SU-DHL-6 (cell line): ENCODE measurements around the gene BMPR1A.

ENCODE experiments used
- H2AFZ ChIP-seq: fragments of 200-600 bp; sonication (generic); 2 replicates; pipeline ENCODE4 v1.6.1; 2014; ENCODE audit warnings: low read depth, mild to moderate bottlenecking, moderate library complexity, mixed read lengths, antibody characterized with exemption, low read length; ENCODE audit not compliant: severe bottlenecking
- H3F3A ChIP-seq: fragments of 200-600 bp; shearing (Covaris generic); 2 replicates; pipeline ENCODE4 v1.6.0; 2016; ENCODE audit warnings: antibody characterized with exemption, mild to moderate bottlenecking; ENCODE audit not compliant: insufficient read depth
- H3K27ac ChIP-seq: fragments of 200-600 bp; sonication (generic); 2 replicates; pipeline ENCODE4 v1.5.1; 2016; ENCODE audit warnings: low read depth, mild to moderate bottlenecking, low read length, moderate library complexity, mixed read lengths
- H3K27me3 ChIP-seq: fragments of 200-600 bp; sonication (generic), shearing (Covaris generic); 2 replicates; pipeline ENCODE4 v1.6.0; 2014; ENCODE audit warnings: mild to moderate bottlenecking, low read length
- H3K36me3 ChIP-seq: fragments of 200-600 bp; sonication (generic); 2 replicates; pipeline ENCODE4 v1.6.1; 2014; ENCODE audit warnings: mild to moderate bottlenecking, low read length, mixed read lengths
- H3K4me2 ChIP-seq: fragments of 300-600, 200-600 bp; shearing (Covaris generic), sonication (generic); 2 replicates; pipeline ENCODE4 v1.6.0; 2014; ENCODE audit warnings: low read length, low read depth, mild to moderate bottlenecking; ENCODE audit not compliant: poor library complexity, severe bottlenecking
- H3K4me3 ChIP-seq: fragments of 200-600 bp; sonication (generic); 2 replicates; pipeline ENCODE4 v1.5.1; 2014; ENCODE audit warnings: antibody characterized with exemption, low read length, mild to moderate bottlenecking, mixed read lengths; ENCODE audit not compliant: insufficient read depth, poor library complexity, severe bottlenecking
- H3K79me2 ChIP-seq: fragments of 200-600 bp; sonication (generic); 2 replicates; pipeline ENCODE4 v1.6.1; 2014; ENCODE audit warnings: mild to moderate bottlenecking, low read length, moderate library complexity; ENCODE audit not compliant: insufficient read depth
- H3K9ac ChIP-seq: fragments of 200-600 bp; sonication (generic); 2 replicates; pipeline ENCODE4 v1.7.0; 2014; ENCODE audit warnings: mild to moderate bottlenecking, low read length
- H3K9me2 ChIP-seq: fragments of 200-600 bp; sonication (generic); replicated peaks from 2 replicates; pipeline ENCODE4 v1.6.1; 2014; ENCODE audit warnings: low read length; ENCODE audit not compliant: insufficient read depth
- H3K9me3 ChIP-seq: fragments of 200-600 bp; sonication (generic); 2 replicates; pipeline ENCODE4 v1.6.1; 2014; ENCODE audit warnings: low read length, mixed read lengths; ENCODE audit not compliant: insufficient read depth
- H4K20me1 ChIP-seq: fragments of 200-600 bp; sonication (generic); 2 replicates; pipeline ENCODE4 v1.6.1; 2014; ENCODE audit warnings: low read depth, mild to moderate bottlenecking, antibody characterized with exemption, low read length, moderate library complexity, mixed read lengths
- CTCF ChIP-seq: fragments of 200-600 bp; sonication (generic); IDR thresholded peaks from one replicate; pipeline ENCODE4 v1.5.1; 2017; ENCODE audit warnings: antibody characterized with exemption, mild to moderate bottlenecking, low read length, moderate library complexity; ENCODE audit not compliant: insufficient read depth, poor library complexity, severe bottlenecking
- EZH2phosphoT487 ChIP-seq: fragments of 200-600 bp; sonication (generic), shearing (Covaris generic); conservative IDR thresholded peaks from 2 replicates; pipeline ENCODE4 v1.6.1; 2018; ENCODE audit warnings: mild to moderate bottlenecking, antibody characterized with exemption, low read length, moderate library complexity, mixed read lengths

Gene BMPR1A

GRCh38 chr10:86790394-86790793 lies 34.0 kb downstream of the BMPR1A start:
- H4K20me1 ChIP-seq: 0 out of 2 replicates have a peak, but pooled peaks cover 3% of the 10 kb centered on the region
- no peak overlapping the region for H3K4me3 ChIP-seq
- no peaks in the 10 kb centered on the region for H3K36me3 ChIP-seq
- TF ChIP-seq CTCF (no peak), EZH2phosphoT487 (no peak)
- no peak overlapping the region for H3K9ac ChIP-seq
- no peak overlapping the region for H2AFZ ChIP-seq
- H3K27ac ChIP-seq: no peak overlapping the region
- H3F3A ChIP-seq: 0 out of 2 replicates have a peak, but pooled peaks cover under 1% of the 10 kb centered on the region
- H3K27me3 ChIP-seq: no peaks in the 10 kb centered on the region
- H3K9me2 ChIP-seq: no peaks in the 10 kb centered on the region
- H3K9me3 ChIP-seq: no peaks in the 10 kb centered on the region
- H3K4me2 ChIP-seq: no peak overlapping the region
- peaks cover 53% of the 10 kb centered on the region for H3K79me2 ChIP-seq

GRCh38 chr10:86792461-86793167 lies 36.2 kb downstream of the BMPR1A start:
- no peaks in the 10 kb centered on the region for H3K27me3 ChIP-seq
- H3K79me2 ChIP-seq: peaks cover 40% of the 10 kb centered on the region
- H3K9ac ChIP-seq: no peak overlapping the region
- no peak overlapping the region for H3K27ac ChIP-seq
- no peak for TF ChIP-seq EZH2phosphoT487
- TF ChIP-seq CTCF: no peak
- H3K36me3 ChIP-seq: no peaks in the 10 kb centered on the region
- H4K20me1 ChIP-seq: 0 out of 2 replicates have a peak, but pooled peaks cover 3% of the 10 kb centered on the region
- no peaks in the 10 kb centered on the region for H3K9me2 ChIP-seq
- peaks cover 7% of the 10 kb centered on the region; the same call in 1 of the 2 replicates for H3F3A ChIP-seq
- H3K4me3 ChIP-seq: no peak overlapping the region
- H2AFZ ChIP-seq: no peak overlapping the region
- no peaks in the 10 kb centered on the region for H3K9me3 ChIP-seq
- no peak overlapping the region for H3K4me2 ChIP-seq

- H3K27me3 ChIP-seq: no peaks in the 10 kb centered on the region
- no peak overlapping the region for H3K27ac ChIP-seq
- no peak for TF ChIP-seq CTCF
- no peak for TF ChIP-seq EZH2phosphoT487
- H3K9me3 ChIP-seq: no peaks in the 10 kb centered on the region
- no peak overlapping the region for H3K4me3 ChIP-seq
- no peak overlapping the region for H2AFZ ChIP-seq
- H3K4me2 ChIP-seq: no peak overlapping the region
- peaks cover 7% of the 10 kb centered on the region; the same call in 1 of the 2 replicates for H3F3A ChIP-seq
- H3K36me3 ChIP-seq: no peaks in the 10 kb centered on the region
- H4K20me1 ChIP-seq: 0 out of 2 replicates have a peak, but pooled peaks cover 3% of the 10 kb centered on the region
- peaks cover 32% of the 10 kb centered on the region; the same call in 1 of the 2 replicates for H3K79me2 ChIP-seq
- no peaks in the 10 kb centered on the region for H3K9me2 ChIP-seq
- no peak overlapping the region for H3K9ac ChIP-seq
Measured at GRCh38 chr10:86793696-86794095, 37.3 kb downstream of the BMPR1A start.
